GM10266 (cell line): ENCODE results near the gene LIPT2.
"Not testable (repeated sequence)": the region's sequence is repeated elsewhere in the genome, so short reads cannot be mapped to it uniquely, and the experiment has no call there.

Source experiments
- DNase-seq: peaks from one replicate; pipeline ENCODE4 v3.0.0; 2012; ENCODE audit errors: extremely low spot score
- TF ChIP-seq, protein P1 (sequence below): IDR thresholded peaks from 2 replicates; pipeline ENCODE4 v1.5.1; 2012; ENCODE audit warnings: mild to moderate bottlenecking, low read depth; ENCODE audit not compliant: control insufficient read depth, insufficient read depth; ENCODE audit errors: missing control alignments

The LIPT2 gene

DNA sequence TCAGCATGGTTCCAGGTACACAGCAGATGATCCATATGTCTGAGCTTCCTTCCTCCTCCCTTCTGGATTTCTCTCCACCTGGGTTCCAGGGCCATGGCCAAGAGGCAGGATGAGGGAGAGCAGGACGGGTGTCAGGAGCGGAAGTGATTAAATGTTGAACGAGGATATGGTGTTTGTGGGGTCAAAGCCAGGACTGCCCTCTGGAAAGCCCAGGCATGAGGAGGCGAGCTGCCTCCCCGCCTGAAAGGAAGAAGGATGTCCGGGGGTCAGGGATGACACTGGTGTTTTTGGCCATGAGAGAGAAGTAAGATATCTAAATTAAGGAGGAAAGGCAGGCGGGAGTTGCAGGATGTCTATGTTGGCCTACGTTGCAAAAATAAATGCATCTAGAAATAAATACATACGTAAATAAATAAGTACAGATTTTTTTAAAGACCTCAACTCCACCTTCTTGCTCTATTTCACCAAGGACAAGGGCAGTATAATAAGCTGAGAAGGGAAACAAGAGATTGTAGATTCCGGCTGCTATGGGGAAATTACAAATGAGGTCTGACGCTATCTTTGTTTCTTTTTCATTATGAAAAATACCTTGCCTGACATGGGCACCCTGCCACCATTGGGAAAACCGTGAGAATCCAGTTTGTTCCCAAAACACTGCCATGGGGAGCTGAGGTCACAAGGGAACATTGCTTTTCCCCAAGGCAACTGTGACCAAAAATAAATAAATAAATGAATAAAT, 27.6 kb upstream of the LIPT2 start:
- no peak for DNase-seq
- TF ChIP-seq, protein P1, sequence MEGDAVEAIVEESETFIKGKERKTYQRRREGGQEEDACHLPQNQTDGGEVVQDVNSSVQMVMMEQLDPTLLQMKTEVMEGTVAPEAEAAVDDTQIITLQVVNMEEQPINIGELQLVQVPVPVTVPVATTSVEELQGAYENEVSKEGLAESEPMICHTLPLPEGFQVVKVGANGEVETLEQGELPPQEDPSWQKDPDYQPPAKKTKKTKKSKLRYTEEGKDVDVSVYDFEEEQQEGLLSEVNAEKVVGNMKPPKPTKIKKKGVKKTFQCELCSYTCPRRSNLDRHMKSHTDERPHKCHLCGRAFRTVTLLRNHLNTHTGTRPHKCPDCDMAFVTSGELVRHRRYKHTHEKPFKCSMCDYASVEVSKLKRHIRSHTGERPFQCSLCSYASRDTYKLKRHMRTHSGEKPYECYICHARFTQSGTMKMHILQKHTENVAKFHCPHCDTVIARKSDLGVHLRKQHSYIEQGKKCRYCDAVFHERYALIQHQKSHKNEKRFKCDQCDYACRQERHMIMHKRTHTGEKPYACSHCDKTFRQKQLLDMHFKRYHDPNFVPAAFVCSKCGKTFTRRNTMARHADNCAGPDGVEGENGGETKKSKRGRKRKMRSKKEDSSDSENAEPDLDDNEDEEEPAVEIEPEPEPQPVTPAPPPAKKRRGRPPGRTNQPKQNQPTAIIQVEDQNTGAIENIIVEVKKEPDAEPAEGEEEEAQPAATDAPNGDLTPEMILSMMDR = no peak

DNA sequence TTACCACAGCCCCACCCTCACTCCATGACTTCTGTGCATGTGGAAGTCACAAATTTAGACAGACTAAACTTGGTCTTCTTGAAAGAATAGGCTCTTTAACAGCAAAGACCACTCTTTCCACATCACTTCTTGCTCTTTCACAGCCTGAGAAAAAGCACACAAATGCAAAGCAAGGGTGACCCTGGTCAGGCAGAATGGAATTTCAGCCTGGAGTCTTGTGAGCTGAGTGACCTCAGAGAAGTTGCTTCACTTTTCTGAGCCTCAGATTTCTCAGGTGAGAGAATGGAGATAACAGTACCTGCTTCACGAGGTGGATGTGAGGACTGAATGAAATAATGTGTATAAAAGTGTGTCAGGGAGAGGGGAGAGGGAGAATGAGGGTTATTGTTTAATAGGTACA, 26.8 kb upstream of the LIPT2 start:
- TF ChIP-seq, protein P1 = no peak
- DNase-seq = no peak

DNA sequence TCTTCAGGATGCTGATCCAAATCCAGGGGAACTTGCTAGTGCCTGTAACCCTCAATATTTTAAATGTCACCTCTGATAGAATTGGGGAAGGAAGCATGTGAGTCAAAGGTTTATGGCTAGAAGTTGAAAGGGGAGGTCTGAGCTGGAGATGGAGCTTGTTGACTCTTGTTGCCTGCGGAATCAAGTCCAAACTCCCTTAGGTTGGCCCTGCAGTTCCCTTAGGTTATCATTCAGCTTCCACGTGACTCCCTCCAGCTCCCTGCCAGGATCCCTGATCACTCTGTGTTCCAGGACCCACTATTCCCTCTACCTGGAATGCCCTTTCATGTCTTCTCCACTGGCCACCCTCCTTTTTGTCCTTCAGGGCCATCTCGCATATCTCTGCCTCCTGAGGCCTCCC, 26.2 kb upstream of the LIPT2 start:
- TF ChIP-seq, protein P1 = no peak
- no peak for DNase-seq

DNA sequence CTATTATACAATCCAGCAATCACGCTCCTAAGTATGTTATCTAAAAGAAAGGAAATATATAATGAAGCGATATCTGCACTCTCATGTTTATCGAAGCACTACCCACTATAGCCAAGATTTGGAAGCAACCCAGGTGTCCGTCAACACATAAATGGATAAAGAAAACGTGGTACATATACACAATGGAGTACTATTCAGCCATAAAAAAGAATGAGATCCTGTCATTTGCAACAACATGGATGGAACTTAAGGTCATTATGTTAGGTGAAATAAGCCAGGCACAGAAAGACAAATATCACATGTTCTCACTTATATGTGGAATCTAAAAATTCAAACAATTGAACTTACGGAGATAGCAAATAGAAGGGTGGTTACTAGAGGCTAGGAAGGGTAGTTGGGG, 24.1 kb upstream of the LIPT2 start:
- DNase-seq = not testable (repeated sequence)

DNA sequence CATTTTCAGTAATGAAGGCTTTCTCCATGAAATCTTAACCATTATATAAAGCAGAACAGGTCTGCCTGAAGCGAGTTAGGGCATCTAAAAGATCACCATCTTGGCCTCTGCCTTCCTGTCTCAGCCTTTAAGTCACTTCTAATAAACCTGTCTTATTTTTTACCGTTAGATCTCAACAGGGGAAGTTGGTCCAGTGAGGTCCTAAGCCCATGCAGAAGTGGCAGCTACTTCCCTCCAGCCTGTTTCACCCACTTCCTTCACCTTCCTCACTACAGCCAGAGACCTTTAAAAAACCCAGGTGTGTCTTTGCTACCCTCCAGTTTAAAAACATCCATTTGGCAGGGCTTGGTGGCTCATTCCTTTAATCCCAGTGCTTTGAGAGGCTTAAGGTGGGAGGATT, 14.1 kb upstream of the LIPT2 start:
- TF ChIP-seq, protein P1 = no peak
- DNase-seq = no peak

DNA sequence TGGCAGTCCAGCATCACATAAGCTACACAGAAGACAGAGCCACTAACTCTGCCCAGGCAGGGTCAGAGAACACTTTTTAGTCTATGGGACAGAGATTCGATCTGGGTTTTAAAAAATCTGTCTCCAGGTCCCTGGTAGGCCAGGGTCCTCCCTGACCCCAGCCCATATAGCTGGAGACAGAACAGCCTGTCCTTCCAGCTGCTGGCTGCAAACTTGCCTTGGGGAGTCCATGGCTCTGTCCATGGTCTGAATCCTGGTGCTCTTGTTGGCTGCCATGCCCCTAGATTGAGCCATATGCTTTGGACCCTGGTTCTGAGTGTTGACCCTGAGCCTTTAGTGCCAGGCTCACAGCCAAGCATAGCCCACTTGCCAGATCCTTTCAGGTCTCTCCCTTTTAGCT, 13.3 kb upstream of the LIPT2 start:
- TF ChIP-seq, protein P1 = no peak
- DNase-seq = no peak

DNA sequence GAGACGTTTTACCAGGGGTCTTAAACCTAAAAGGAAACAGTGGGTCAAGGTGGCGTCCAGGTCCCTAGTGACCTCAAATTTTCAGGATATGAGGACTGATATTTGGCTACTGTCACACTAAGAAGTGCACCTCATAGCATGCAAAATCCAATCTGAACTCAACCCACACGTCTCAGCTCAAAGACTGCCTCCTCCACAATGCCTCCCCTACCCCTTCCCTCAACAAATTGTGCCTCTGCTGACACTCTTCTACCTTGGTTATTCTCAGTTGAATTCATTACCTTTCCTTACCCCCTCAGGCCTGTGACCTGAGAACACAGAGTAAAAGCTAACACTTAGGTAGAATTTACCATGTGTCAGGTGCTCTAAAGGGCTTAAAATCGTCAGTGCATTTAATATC, 12.4 kb upstream of the LIPT2 start:
- DNase-seq = no peak

More for the DNA sequence above, 12.4 kb upstream of the LIPT2 start:
- TF ChIP-seq, protein P1 = no peak
